Adrenal gland (tissue), 12 donors: Measurements from ENCODE around the gene C9orf78. TPM values are rescaled to one million over a fixed set of nuclear protein-coding genes. Genes with fewer than 3 reads are reported as not detected.
A peak's percentile ranks its signal among the peaks of the same experiment; 100 is the strongest.
"Not testable (repeated sequence)": the region's sequence is repeated elsewhere in the genome, so short reads cannot be mapped to it uniquely, and the experiment has no call there.

Experiments used
- DNase-seq, 7 donors: peaks; one replicate each; pipeline ENCODE4 v3.0.0-alpha.2; 2019 to 2020
- H3K27ac ChIP-seq, 5 donors: fragments of 200-600 bp; sonication (generic) in 4 of 5; 1 replicate in 3 of 5; 2 replicates in 2 of 5; pipeline versions ENCODE4 v1.5.1 to v1.8.0; 2016 to 2020; ENCODE audit warnings: mild to moderate bottlenecking in 1 of 5
- H3K27me3 ChIP-seq: fragments of 200-600 bp; 2 replicates; pipeline ENCODE4 v1.8.0; 2021
- H3K36me3 ChIP-seq, 2 donors: fragments of 200-600 bp; replicated peaks in 1 of 2; 1 replicate in 1 of 2; 2 replicates in 1 of 2; pipeline versions ENCODE4 v1.5.1 to v1.8.0; 2018 to 2022
- H3K4me1 ChIP-seq, 2 donors: fragments of 200-600 bp; replicated peaks in 1 of 2; 1 replicate in 1 of 2; 2 replicates in 1 of 2; pipeline versions ENCODE4 v1.5.1 to v1.8.0; 2018 to 2021
- H3K4me3 ChIP-seq, 4 donors: fragments of 200-600 bp; sonication (generic) in 3 of 4; one replicate each; pipeline ENCODE4 v1.5.1; 2016 to 2018
- H3K9me3 ChIP-seq, 3 donors: fragments of 200-600 bp; sonication (generic) in 1 of 3; replicated peaks in 1 of 3; 1 replicate in 2 of 3; 2 replicates in 1 of 3; pipeline versions ENCODE4 v1.5.1 to v1.8.0; 2016 to 2021
- POLR2A ChIP-seq, 2 donors: fragments of 450-650 bp; IDR thresholded peaks; one replicate each; pipeline ENCODE4 v1.6.1; 2017; ENCODE audit warnings: antibody characterized with exemption in 2 of 2, mild to moderate bottlenecking in 2 of 2, moderate library complexity in 1 of 2
- WGBS, 4 donors: extraction: QIAGEN DNeasy Blood & Tissue Kit in 2 of 4; methylation state at CpG; one replicate each; pipeline versions ENCODE4 v1.1.5 to v1.1.7; 2013 to 2017; 5-methylcytosine and 5-hydroxymethylcytosine counted together
- intact Hi-C, 2 donors: fragments of 100-400 bp; cut with DNase I; formaldehyde crosslinking; loops; one replicate each; pipeline versions ENCODE4 v1.14.1 to v1.15.0; 2022 to 2023
- polyA plus RNA-seq, 3 donors: library from polyadenylated mRNA; stranded (reverse); fragments of 200-250 nt in 2 of 3; fragments of 350-450 nt in 1 of 3; fragmentation: Illumina TruSeq in 1 of 3; extraction: RNeasy Lipid Tissue Mini Kit (QIAGEN cat#74804) in 1 of 3; gene quantifications; one replicate each; pipeline ENCODE4 v1.2.3, GENCODE V29; 2013 to 2014
- total RNA-seq, 9 donors: library from RNA; depleted of rRNA in 4 of 9; stranded (reverse); fragments of >200 nt in 4 of 9; fragments of 120-200 nt in 1 of 9; fragmentation: NEBNext Ultra II Directional in 1 of 9; extraction: Animal tissue kit (Norgen Biotek cat#: 25700) in 1 of 9; gene quantifications; one replicate each; pipeline versions ENCODE4 v1.1.0 to v1.2.4, GENCODE V29; 2013 to 2023
- TF ChIP-seq, protein P1 (sequence below), 6 experiments: fragments of 450-650 bp in 4 of 6; fragments of 200-600 bp in 2 of 6; sonication (generic) in 1 of 6; IDR thresholded peaks; 1 replicate in 5 of 6; 2 replicates in 1 of 6; pipeline versions ENCODE4 v1.5.1 to v1.8.0; 2016 to 2021; ENCODE audit warnings: antibody characterized with exemption in 6 of 6, mild to moderate bottlenecking in 2 of 6, moderate library complexity in 1 of 6
- donor health status: healthy with polysubstance abuse.
- donor health status: Bipolar disorder and iron deficiency.
- donor health status: DM: yes; HTN: yes; CAD: no.
- donor health status: DM: no; HTN: no; CAD: no.
- donor health status: DM: no; HTN: no; CAD: no.
- donor health status: DM: yes; HTN: yes; CAD: no.

C9orf78 gene
- total and polyA plus RNA-seq, 12 donors, result 35.6 to 116 (median 43.2) TPM

- Histone ChIP-seq H3K4me1 (peaks cover 0 to 10% of the 10 kb centered on the region in 2 donors), H3K36me3 (peaks cover 0 to 9% of the 10 kb centered on the region in 2 donors), H3K9me3 (no peaks in the 10 kb centered on the region), H3K27ac (peak overlapping the region in 4 of 5 donors; percentile 45 to 88 (median 78)), H3K27me3 (no peaks in the 10 kb centered on the region), H3K4me3 (peak overlapping the region; percentile 25 to 95 (median 80))
- no peak for DNase-seq
- intact Hi-C loops, result no loop called here
- TF ChIP-seq POLR2A (IDR thresholded peaks at IDR 0.05), result no peak
- TF ChIP-seq, protein P1, sequence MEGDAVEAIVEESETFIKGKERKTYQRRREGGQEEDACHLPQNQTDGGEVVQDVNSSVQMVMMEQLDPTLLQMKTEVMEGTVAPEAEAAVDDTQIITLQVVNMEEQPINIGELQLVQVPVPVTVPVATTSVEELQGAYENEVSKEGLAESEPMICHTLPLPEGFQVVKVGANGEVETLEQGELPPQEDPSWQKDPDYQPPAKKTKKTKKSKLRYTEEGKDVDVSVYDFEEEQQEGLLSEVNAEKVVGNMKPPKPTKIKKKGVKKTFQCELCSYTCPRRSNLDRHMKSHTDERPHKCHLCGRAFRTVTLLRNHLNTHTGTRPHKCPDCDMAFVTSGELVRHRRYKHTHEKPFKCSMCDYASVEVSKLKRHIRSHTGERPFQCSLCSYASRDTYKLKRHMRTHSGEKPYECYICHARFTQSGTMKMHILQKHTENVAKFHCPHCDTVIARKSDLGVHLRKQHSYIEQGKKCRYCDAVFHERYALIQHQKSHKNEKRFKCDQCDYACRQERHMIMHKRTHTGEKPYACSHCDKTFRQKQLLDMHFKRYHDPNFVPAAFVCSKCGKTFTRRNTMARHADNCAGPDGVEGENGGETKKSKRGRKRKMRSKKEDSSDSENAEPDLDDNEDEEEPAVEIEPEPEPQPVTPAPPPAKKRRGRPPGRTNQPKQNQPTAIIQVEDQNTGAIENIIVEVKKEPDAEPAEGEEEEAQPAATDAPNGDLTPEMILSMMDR (IDR thresholded peaks at IDR 0.05), result no peak
- 1 to 3% (median 2%) methylated on average over 7 to 14 of the region's 14 CpGs for WGBS, 4 donors
Observed at GRCh38 chr9:129803676-129804060, 31.4 kb downstream of the C9orf78 start.

GRCh38 chr9:129802833-129803675 lies 32.0 kb downstream of the C9orf78 start, which contains the start of gene TOR1B:
Gene TOR1B (plus strand): TSS chr9:129803184. CDS start chr9:129803213, 29 bp downstream.
- H3K27ac ChIP-seq, result peak within 1 kb of the TSS; percentile 45 to 88 (median 76)
- 1 to 2% (median 1%) methylated on average over 13 to 93 of the region's 93 CpGs for WGBS, 4 donors
- TF ChIP-seq, protein P1 (IDR thresholded peaks at IDR 0.05), result no peak
- TF ChIP-seq POLR2A (IDR thresholded peaks at IDR 0.05), result peak; percentile 78 to 82

DNA sequence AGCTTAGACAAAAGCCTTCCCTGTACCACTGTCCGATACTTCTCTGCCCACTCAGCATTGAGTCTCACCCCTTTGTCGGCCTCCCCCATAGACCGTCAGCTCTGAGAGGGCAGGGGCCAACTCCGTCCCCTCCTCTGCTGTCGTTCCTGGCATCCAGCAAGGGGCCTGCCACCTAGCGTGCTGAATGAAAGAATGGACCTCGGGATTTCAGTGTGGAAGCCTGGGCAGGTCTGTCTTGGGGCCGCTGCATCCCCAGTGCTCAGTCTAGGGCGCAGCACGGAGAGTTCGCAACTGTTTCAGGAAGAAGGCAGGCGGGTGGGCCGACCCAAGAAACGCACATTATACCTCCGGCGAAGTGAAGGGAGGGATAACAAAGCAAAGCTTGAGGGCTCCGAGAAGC lies 33.6 kb downstream of the C9orf78 start:
- H3K4me1 ChIP-seq, result peaks cover 0 to 10% of the 10 kb centered on the region in 2 donors
- DNase-seq, result no peak
- H3K36me3 ChIP-seq, result no peaks in the 10 kb centered on the region
- no peaks in the 10 kb centered on the region for H3K27me3 ChIP-seq
- no peak overlapping the region for H3K27ac ChIP-seq
- WGBS, 4 donors, result 82 to 87% (median 85%) methylated on average over 17 of the region's 17 CpGs
- no peaks in the 10 kb centered on the region for H3K9me3 ChIP-seq
- TF ChIP-seq, protein P1 (IDR thresholded peaks at IDR 0.05), result no peak
- TF ChIP-seq POLR2A (IDR thresholded peaks at IDR 0.05), result no peak
- intact Hi-C loops, result no loop called here
- H3K4me3 ChIP-seq, result no peak overlapping the region

More at GRCh38 chr9:129802833-129803675, 32.0 kb downstream of the C9orf78 start, which contains the start of gene TOR1B:
- Histone ChIP-seq H3K4me3 (peak within 1 kb of the TSS; percentile 25 to 95 (median 80)), H3K4me1 (peaks cover 0 to 10% of the 10 kb centered on the region in 2 donors), H3K9me3 (no peaks in the 10 kb centered on the region), H3K27me3 (no peaks in the 10 kb centered on the region), H3K36me3 (peaks cover 0 to 9% of the 10 kb centered on the region in 2 donors)
- DNase-seq, result peak; percentile 90 to 96 (median 95)
- intact Hi-C loops, result no loop called here

DNA sequence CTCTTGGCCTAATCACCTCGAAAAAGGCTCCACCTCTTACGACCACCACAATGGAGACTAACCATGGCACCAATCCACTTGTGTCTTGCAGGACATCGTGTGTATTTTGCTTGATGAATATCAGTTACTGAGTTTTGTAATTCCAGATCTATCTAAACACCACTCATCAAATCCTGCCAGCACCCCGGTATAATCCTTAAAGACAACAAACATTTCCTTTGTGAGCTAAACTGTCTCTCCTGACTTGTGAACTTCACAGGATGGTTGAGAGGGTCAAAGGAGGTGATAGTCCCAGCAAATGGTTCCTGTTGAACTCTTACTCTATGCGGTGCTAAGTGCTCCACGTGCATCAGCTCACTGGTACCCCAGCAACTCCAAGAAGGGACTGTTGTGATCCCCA lies 36.1 kb downstream of the C9orf78 start:
- no peaks in the 10 kb centered on the region for H3K36me3 ChIP-seq
- H3K4me1 ChIP-seq, result peaks cover 0 to 4% of the 10 kb centered on the region in 2 donors
- no peak overlapping the region for H3K27ac ChIP-seq
- WGBS, 4 donors, result 51 to 62% (median 59%) methylated on average over 6 of the region's 6 CpGs
- no peaks in the 10 kb centered on the region for H3K9me3 ChIP-seq
- no peaks in the 10 kb centered on the region for H3K27me3 ChIP-seq
- intact Hi-C loops, result no loop called here
- no peak for DNase-seq
- TF ChIP-seq, protein P1 (IDR thresholded peaks at IDR 0.05), result no peak
- no peak for TF ChIP-seq POLR2A (IDR thresholded peaks at IDR 0.05)
- no peak overlapping the region for H3K4me3 ChIP-seq

DNA sequence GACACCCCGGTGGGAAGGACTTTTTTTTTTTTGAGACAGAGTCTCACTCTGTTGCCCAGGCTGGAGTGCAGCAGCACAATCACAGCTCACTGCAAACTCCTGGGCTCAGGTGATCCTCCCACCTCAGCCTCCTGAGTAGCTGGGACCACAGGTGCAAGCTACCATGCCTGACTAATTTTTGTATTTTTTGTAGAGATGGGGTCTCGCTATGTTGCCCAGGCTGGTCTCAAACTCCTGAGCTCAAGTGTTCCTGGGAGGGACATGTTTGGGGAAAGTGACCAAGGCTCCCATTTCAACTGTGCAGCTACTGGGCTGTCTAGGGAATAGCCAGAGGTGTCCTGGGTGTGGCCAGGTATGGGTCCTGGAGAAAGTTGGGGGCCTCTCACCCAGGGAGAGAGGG lies 39.0 kb downstream of the C9orf78 start:
- H3K4me3 ChIP-seq, H3K27ac ChIP-seq, DNase-seq, H3K36me3 ChIP-seq, intact Hi-C loops, H3K9me3 ChIP-seq, H3K27me3 ChIP-seq, H3K4me1 ChIP-seq: not testable (repeated sequence)
- WGBS, 4 donors, result 40 to 80% (median 73%) methylated on average over 1 to 2 of the region's 2 CpGs
